AG10803 (cell line): ENCODE measurements around the gene CLASP2.

Experiments used
- DNase-seq: peaks from one replicate; pipeline ENCODE4 v3.0.0; 2010; ENCODE audit warnings: low read depth
- H3K4me3 ChIP-seq: 2 replicates; pipeline ENCODE4 v1.5.1; 2011; ENCODE audit warnings: mild to moderate bottlenecking, low read length, control low read depth
- CTCF ChIP-seq: conservative IDR thresholded peaks from 2 replicates; pipeline ENCODE4 v1.5.1; 2011; ENCODE audit warnings: mild to moderate bottlenecking, low read length, control low read depth, inconsistent platforms

Gene CLASP2

GRCh38 chr3:33746416-33747116 lies 28.5 kb upstream of the CLASP2 start:
- TF ChIP-seq CTCF = no peak
- no peak for DNase-seq
- H3K4me3 ChIP-seq = no peak overlapping the region

GRCh38 chr3:33737146-33737545 lies 19.1 kb upstream of the CLASP2 start:
- no peak overlapping the region for H3K4me3 ChIP-seq
- no peak for DNase-seq
- TF ChIP-seq CTCF = no peak

GRCh38 chr3:33732394-33732793 lies 14.3 kb upstream of the CLASP2 start:
- peak; percentile 32; the same call in 1 of the 2 replicates for TF ChIP-seq CTCF
- DNase-seq = no peak
- H3K4me3 ChIP-seq = no peak overlapping the region

- DNase-seq = no peak
Observed at GRCh38 chr3:33729993-33730392, 11.9 kb upstream of the CLASP2 start.

GRCh38 chr3:33724256-33724655 lies 6.2 kb upstream of the CLASP2 start:
- no peak for TF ChIP-seq CTCF
- no peak overlapping the region for H3K4me3 ChIP-seq
- DNase-seq = no peak

More at GRCh38 chr3:33729993-33730392, 11.9 kb upstream of the CLASP2 start:
- no peak for TF ChIP-seq CTCF
- H3K4me3 ChIP-seq = no peak overlapping the region

- DNase-seq = peak; percentile 31
- no peak overlapping the region for H3K4me3 ChIP-seq
- TF ChIP-seq CTCF = no peak
Observed at GRCh38 chr3:33722626-33723370, 4.7 kb upstream of the CLASP2 start.

- H3K4me3 ChIP-seq = no peak overlapping the region
- DNase-seq = no peak
- TF ChIP-seq CTCF = no peak
Observed at GRCh38 chr3:33722191-33722590, 4.1 kb upstream of the CLASP2 start.
